ENCODE data around the gene FILIP1L.

DNA sequence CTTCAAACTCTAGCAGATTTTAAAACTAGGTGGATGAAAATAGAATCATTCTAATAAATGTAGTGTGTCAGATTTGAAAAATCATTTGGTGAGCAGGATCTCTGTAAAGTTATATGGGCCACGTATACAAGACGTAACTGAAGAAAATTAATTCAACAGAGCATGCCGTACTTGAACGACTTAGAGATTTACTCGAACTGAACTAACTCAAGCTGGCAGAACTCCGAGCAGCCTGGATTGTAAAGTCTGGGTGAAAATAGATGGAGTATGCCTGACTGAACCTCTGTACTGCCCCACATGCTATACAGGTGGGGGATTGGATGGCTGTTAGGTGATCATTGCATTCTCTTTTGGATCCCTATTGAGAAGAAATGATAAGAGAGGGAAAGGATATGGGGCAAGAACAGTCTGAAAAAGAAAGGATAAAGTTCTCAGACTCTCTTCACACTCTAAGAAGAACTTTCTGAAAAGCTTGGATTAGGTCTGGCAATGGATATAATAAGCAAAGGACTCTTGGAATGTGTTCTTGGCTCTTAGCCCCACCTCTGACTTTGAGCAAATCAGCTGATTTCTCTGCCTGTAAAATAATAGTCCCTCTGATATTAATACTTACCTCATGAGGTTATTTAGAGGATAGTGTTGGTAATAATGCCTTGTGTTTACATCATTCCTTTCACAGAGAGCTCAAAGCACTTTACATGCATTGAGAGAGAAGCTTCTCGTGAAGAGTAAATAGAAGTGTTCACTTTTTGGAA lies 147.5 kb downstream of the FILIP1L start:
- TF ChIP-seq, protein P1, sequence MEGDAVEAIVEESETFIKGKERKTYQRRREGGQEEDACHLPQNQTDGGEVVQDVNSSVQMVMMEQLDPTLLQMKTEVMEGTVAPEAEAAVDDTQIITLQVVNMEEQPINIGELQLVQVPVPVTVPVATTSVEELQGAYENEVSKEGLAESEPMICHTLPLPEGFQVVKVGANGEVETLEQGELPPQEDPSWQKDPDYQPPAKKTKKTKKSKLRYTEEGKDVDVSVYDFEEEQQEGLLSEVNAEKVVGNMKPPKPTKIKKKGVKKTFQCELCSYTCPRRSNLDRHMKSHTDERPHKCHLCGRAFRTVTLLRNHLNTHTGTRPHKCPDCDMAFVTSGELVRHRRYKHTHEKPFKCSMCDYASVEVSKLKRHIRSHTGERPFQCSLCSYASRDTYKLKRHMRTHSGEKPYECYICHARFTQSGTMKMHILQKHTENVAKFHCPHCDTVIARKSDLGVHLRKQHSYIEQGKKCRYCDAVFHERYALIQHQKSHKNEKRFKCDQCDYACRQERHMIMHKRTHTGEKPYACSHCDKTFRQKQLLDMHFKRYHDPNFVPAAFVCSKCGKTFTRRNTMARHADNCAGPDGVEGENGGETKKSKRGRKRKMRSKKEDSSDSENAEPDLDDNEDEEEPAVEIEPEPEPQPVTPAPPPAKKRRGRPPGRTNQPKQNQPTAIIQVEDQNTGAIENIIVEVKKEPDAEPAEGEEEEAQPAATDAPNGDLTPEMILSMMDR (IDR thresholded peaks at IDR 0.05; ENCODE audit: borderline replicate concordance, extremely low read depth, low read length, poor library complexity, severe bottlenecking): no peak
- no peak for TF ChIP-seq EZH2 (IDR thresholded peaks at IDR 0.05; ENCODE audit: borderline replicate concordance, low read depth, low read length, severe bottlenecking)
